ENCODE data around the gene RPS6KA2. TPM values are rescaled to one million over a fixed set of nuclear protein-coding genes. Genes with fewer than 3 reads are reported as not detected.

The RPS6KA2 gene
- total RNA-seq, 4 donors from 2014 or later = 12.1 to 116 (median 26.4) TPM

GRCh38 chr6:166437661-166438060 is 189.4 kb downstream of the RPS6KA2 start:
- Histone ChIP-seq H3K27me3 (no peaks in the 10 kb centered on the region), H3K4me3 (no peak overlapping the region), H3K27ac (no peak overlapping the region), H3K4me1 (no peaks in the 10 kb centered on the region), H3K36me3 (no peaks in the 10 kb centered on the region), H3K9me3 (no peaks in the 10 kb centered on the region)
- TF ChIP-seq CTCF (IDR thresholded peaks at IDR 0.05) (no peak), POLR2A (IDR thresholded peaks at IDR 0.05) (no peak)
- no peak for DNase-seq

GRCh38 chr6:166436195-166437139 is 190.6 kb downstream of the RPS6KA2 start:
- Histone ChIP-seq H3K4me3 (no peak overlapping the region), H3K4me1 (no peaks in the 10 kb centered on the region), H3K9me3 (no peaks in the 10 kb centered on the region), H3K27ac (no peak overlapping the region), H3K27me3 (no peaks in the 10 kb centered on the region), H3K36me3 (peaks cover 0 to 6% (median 0%) of the 10 kb centered on the region in 3 donors)
- TF ChIP-seq POLR2A (IDR thresholded peaks at IDR 0.05) (no peak), CTCF (IDR thresholded peaks at IDR 0.05) (no peak)
- DNase-seq = no peak

- Histone ChIP-seq H3K27me3 (no peaks in the 10 kb centered on the region), H3K4me1 (no peaks in the 10 kb centered on the region), H3K4me3 (no peak overlapping the region), H3K36me3 (peaks cover 0 to 12% (median 0%) of the 10 kb centered on the region in 3 donors), H3K9me3 (no peaks in the 10 kb centered on the region), H3K27ac (no peak overlapping the region)
- DNase-seq = peak in 2 of 3 donors; percentile 26 to 69
- TF ChIP-seq POLR2A (IDR thresholded peaks at IDR 0.05) = no peak
- no peak for TF ChIP-seq CTCF (IDR thresholded peaks at IDR 0.05)
These were observed 191.5 kb downstream of the RPS6KA2 start for GRCh38 chr6:166435574-166435973.

- no peak for TF ChIP-seq POLR2A (IDR thresholded peaks at IDR 0.05)
- no peak for TF ChIP-seq CTCF (IDR thresholded peaks at IDR 0.05)
- DNase-seq = no peak
- Histone ChIP-seq H3K4me1 (no peaks in the 10 kb centered on the region), H3K9me3 (no peaks in the 10 kb centered on the region), H3K27ac (no peak overlapping the region), H3K27me3 (no peaks in the 10 kb centered on the region), H3K4me3 (no peak overlapping the region), H3K36me3 (peaks cover 0 to 20% (median 0%) of the 10 kb centered on the region in 3 donors)
These were observed 192.7 kb downstream of the RPS6KA2 start for GRCh38 chr6:166434336-166434735.

GRCh38 chr6:166433096-166433495 is 194.0 kb downstream of the RPS6KA2 start:
- no peak overlapping the region for H3K27ac ChIP-seq
- H3K9me3 ChIP-seq = no peaks in the 10 kb centered on the region
- peaks cover 0 to 20% (median 0%) of the 10 kb centered on the region in 3 donors for H3K36me3 ChIP-seq
- no peak for TF ChIP-seq POLR2A (IDR thresholded peaks at IDR 0.05)
- TF ChIP-seq CTCF (IDR thresholded peaks at IDR 0.05) = no peak
- no peak overlapping the region for H3K4me3 ChIP-seq
- no peaks in the 10 kb centered on the region for H3K27me3 ChIP-seq
- no peaks in the 10 kb centered on the region for H3K4me1 ChIP-seq
- peak in 1 of 3 donors; percentile 38 for DNase-seq

Data from Peyer's patch (tissue), 4 donors.